Endothelial cell of umbilical vein (primary cell): ENCODE measurements around the gene FAM83E. TPM values are rescaled to one million over a fixed set of nuclear protein-coding genes. Genes with fewer than 3 reads are reported as not detected.

Source experiments
- BruUV-seq: library from RNA; stranded (reverse); fragments of 400-500 nt; replicated peaks from 2 replicates; lab custom pipeline; 2021; lab: Mats Ljungman, UMichigan
- CTCF ChIA-PET: fragments of 300-600, 350-600 bp; sonication (Branson Sonifier 250); formaldehyde crosslinking; loops from one replicate; lab custom pipeline; 2021; ENCODE audit warnings: antibody characterized with exemption, inconsistent platforms; lab: Charles Lee
- POLR2A ChIA-PET: fragments of 300-600, 350-600 bp; sonication (Branson Sonifier 250); formaldehyde crosslinking; loops from one replicate; lab custom pipeline; 2021; ENCODE audit warnings: antibody characterized with exemption, inconsistent platforms; lab: Charles Lee
- DNase-seq: peaks from one replicate; pipeline ENCODE4 v3.0.0-alpha.2; 2011; ENCODE audit warnings: low read depth, low spot score
- FAIRE-seq: peaks from 2 replicates; lab custom pipeline; 2011; peaks lifted over from hg19 to GRCh38; lab: Jason Lieb, UNC
- H2AFZ ChIP-seq: 2 replicates; pipeline ENCODE4 v1.6.0; 2012; ENCODE audit warnings: low read depth, low read length, control low read depth, inconsistent platforms
- H3K27ac ChIP-seq: 2 replicates; pipeline ENCODE4 v1.5.1; 2011; ENCODE audit warnings: low read depth, mild to moderate bottlenecking, control low read depth, low read length, moderate library complexity; ENCODE audit not compliant: insufficient read depth
- H3K27me3 ChIP-seq, 2 experiments: 2 replicates each; pipeline versions ENCODE4 v1.6.0 to v1.6.1; 2011; ENCODE audit warnings: low read length in 2 of 2, mixed read lengths in 1 of 2; ENCODE audit not compliant: control insufficient read depth in 2 of 2, insufficient read depth in 2 of 2
- H3K36me3 ChIP-seq, 2 experiments: 2 replicates in 1 of 2; 3 replicates in 1 of 2; pipeline ENCODE4 v1.5.1; 2011; ENCODE audit warnings: low read length in 2 of 2, mild to moderate bottlenecking in 1 of 2, moderate library complexity in 1 of 2; ENCODE audit not compliant: control insufficient read depth in 2 of 2, insufficient read depth in 2 of 2; ENCODE audit errors: extremely low read depth in 1 of 2
- H3K4me1 ChIP-seq: 3 replicates; pipeline ENCODE4 v1.5.1; 2011; ENCODE audit warnings: mild to moderate bottlenecking, low read length; ENCODE audit not compliant: control insufficient read depth, insufficient read depth; ENCODE audit errors: extremely low read depth
- H3K4me2 ChIP-seq: 2 replicates; pipeline ENCODE4 v1.6.1; 2011; ENCODE audit warnings: low read length, control low read depth, mixed read lengths; ENCODE audit not compliant: insufficient read depth
- H3K4me3 ChIP-seq, 3 experiments: fragments of 200-600 bp in 1 of 3; sonication (generic), shearing (Covaris generic) in 1 of 3; replicated peaks in 1 of 3; 2 replicates each; pipeline ENCODE4 v1.5.1; 2011 to 2016; ENCODE audit warnings: control low read depth in 3 of 3, low read length in 3 of 3, mild to moderate bottlenecking in 2 of 3, inconsistent platforms in 1 of 3, low read depth in 1 of 3, moderate library complexity in 1 of 3; ENCODE audit not compliant: insufficient read depth in 1 of 3
- H3K79me2 ChIP-seq: 2 replicates; pipeline ENCODE4 v1.6.0; 2012; ENCODE audit warnings: low read length, inconsistent platforms; ENCODE audit not compliant: control insufficient read depth, insufficient read depth
- H3K9ac ChIP-seq: replicated peaks from 2 replicates; pipeline ENCODE3; 2011; ENCODE audit warnings: low read length, control low read depth; ENCODE audit not compliant: insufficient read depth; ENCODE audit errors: extremely low read depth
- H3K9me1 ChIP-seq: replicated peaks from 3 replicates; pipeline ENCODE4 v1.6.0; 2011; ENCODE audit warnings: mild to moderate bottlenecking, low read length; ENCODE audit not compliant: control insufficient read depth, insufficient read depth; ENCODE audit errors: extremely low read depth
- H3K9me3 ChIP-seq: replicated peaks from 2 replicates; pipeline ENCODE4 v1.5.1; 2012; ENCODE audit warnings: low read length, inconsistent platforms; ENCODE audit not compliant: control insufficient read depth, insufficient read depth
- H4K20me1 ChIP-seq: replicated peaks from 2 replicates; pipeline ENCODE3; 2011; ENCODE audit warnings: mild to moderate bottlenecking, low read length; ENCODE audit not compliant: control insufficient read depth, insufficient read depth; ENCODE audit errors: extremely low read depth
- CTCF ChIP-seq, 2 donors: IDR thresholded peaks; 1 replicate in 1 of 2; 2 replicates in 1 of 2; pipeline ENCODE4 v1.5.1; 2011; ENCODE audit warnings: low read length in 2 of 2, mild to moderate bottlenecking in 2 of 2, moderate library complexity in 2 of 2, control low read depth in 1 of 2, inconsistent platforms in 1 of 2, low read depth in 1 of 2; ENCODE audit not compliant: insufficient read depth in 1 of 2; ENCODE audit errors: extremely low read depth in 1 of 2
- EZH2 ChIP-seq: IDR thresholded peaks from 2 replicates; pipeline ENCODE4 v1.6.1; 2012; ENCODE audit warnings: borderline replicate concordance, low read depth, mild to moderate bottlenecking, moderate library complexity, low read length, inconsistent platforms; ENCODE audit not compliant: severe bottlenecking
- FOS ChIP-seq: IDR thresholded peaks from 2 replicates; pipeline ENCODE4 v1.6.1; 2011; ENCODE audit warnings: mild to moderate bottlenecking, low read length, moderate library complexity, borderline replicate concordance; ENCODE audit not compliant: insufficient read depth
- POLR2A ChIP-seq: IDR thresholded peaks from 2 replicates; pipeline ENCODE4 v1.6.1; 2012; ENCODE audit warnings: low read depth, mild to moderate bottlenecking, control low read depth, low read length
- POLR2AphosphoS5 ChIP-seq: IDR thresholded peaks from 2 replicates; pipeline ENCODE4 v1.6.1; 2012; ENCODE audit warnings: low read depth, mild to moderate bottlenecking, control low read depth, low read length, moderate library complexity; ENCODE audit not compliant: insufficient read depth
- dilution Hi-C: fragments of 300-500 bp; cut with MboI; formaldehyde crosslinking; loops from one replicate; pipeline ENCODE4 v1.15.0; 2019; ENCODE audit warnings: low sequenced_read_pairs; ENCODE audit not compliant: extremely low pct_ligation_motif_present
- intact Hi-C: fragments of 100-400 bp; cut with micrococcal nuclease; formaldehyde crosslinking; loops from one replicate; pipeline ENCODE4 v1.10.0; 2022
- polyA plus RNA-seq, 4 experiments: library from polyadenylated mRNA; depleted of rRNA in 3 of 4; stranded (reverse) in 3 of 4; unstranded in 1 of 4; fragments of >200 nt; gene quantifications; 2 replicates each; pipeline versions ENCODE4 v1.2.1 to v1.2.3, GENCODE V29; 2011 to 2012; ENCODE audit warnings: missing spikeins in 1 of 4
- total RNA-seq: library from RNA; stranded (reverse); gene quantifications from 2 replicates; pipeline ENCODE4 v1.2.3, GENCODE V29; 2021

Gene FAM83E
- total and polyA plus RNA-seq, 2 donors (not counting 3 experiments of a cell fraction or from before 2014, with no cell fraction given) = 0.04 to 1.7 TPM

GRCh38 chr19:48637948-48638830 lies 23.3 kb upstream of the FAM83E start:
- ChIA-PET CTCF (interaction anchor here (0.6 kb wide), 1 partner anchor 206 kb away, joined by 4 read pairs; no protein-coding TSS in a partner anchor), POLR2A (interaction anchor here (0.6 kb wide), 1 partner anchor 19 kb away, joined by 9 read pairs; no protein-coding TSS in a partner anchor)
- H3K9me1 ChIP-seq = no peaks in the 10 kb centered on the region
- no peaks in the 10 kb centered on the region for H3K9me3 ChIP-seq
- DNase-seq (peak; percentile 89), FAIRE-seq (no peak)
- peak overlapping the region in 2 of 3 experiments; percentile 30 to 34 for H3K4me3 ChIP-seq
- no TSS peak for BruUV-seq
- H2AFZ ChIP-seq = peak overlapping the region; percentile 76
- peak overlapping the region; percentile 45 for H3K9ac ChIP-seq
- dilution Hi-C loops = no loop called here
- peak; percentile 58 for TF ChIP-seq POLR2AphosphoS5
- no peak for TF ChIP-seq EZH2
- no peak for TF ChIP-seq FOS
- TF ChIP-seq CTCF (IDR thresholded peaks at IDR 0.05; ENCODE audit: extremely low read depth in 1 of 2, insufficient read depth in 1 of 2, low read depth in 1 of 2, low read length in 2 of 2) = peak in 1 of 2 donors; percentile 20
- TF ChIP-seq POLR2A = no peak
- H3K36me3 ChIP-seq = no peaks in the 10 kb centered on the region
- H3K27me3 ChIP-seq = peaks cover 5 to 13% of the 10 kb centered on the region in 2 experiments
- H3K79me2 ChIP-seq = no peaks in the 10 kb centered on the region
- no peak overlapping the region for H3K27ac ChIP-seq
- peak overlapping the region; percentile 49 for H3K4me2 ChIP-seq
- intact Hi-C loops = loop anchor here (1.0 to 10.0 kb wide), 4 partner anchors 8 to 357 kb away; partner anchors contain the start of genes CA11, GYS1, RPL18 and RUVBL2
- no peaks in the 10 kb centered on the region for H4K20me1 ChIP-seq
- H3K4me1 ChIP-seq = peaks cover 26% of the 10 kb centered on the region
